ENCODE results near the gene PMM2.

PMM2 gene

GRCh38 chr16:8889893-8890548, 92.4 kb downstream of the PMM2 start:
- H3K4ac ChIP-seq (ENCODE audit: low read length), result no peak overlapping the region
- H2BK120ac ChIP-seq (ENCODE audit: low read depth, low read length), result no peak overlapping the region
- no peak for DNase-seq (ENCODE audit: low spot score)
- no CpG with 5 or more reads among the region's 14 CpGs for WGBS, 2 donors (ENCODE audit: extremely low coverage in 2 of 2, insufficient read length in 2 of 2, insufficient replicate concordance in 1 of 2)
- no peaks in the 10 kb centered on the region for H3K27me3 ChIP-seq (ENCODE audit: control insufficient read depth in 3 of 3, insufficient read depth in 3 of 3, low read depth in 1 of 3, low read length in 3 of 3)
- H3K79me1 ChIP-seq (ENCODE audit: low read depth, low read length), result peaks cover 1% of the 10 kb centered on the region
- peaks cover 36 to 79% of the 10 kb centered on the region in 2 donors for H3K36me3 ChIP-seq (replicated peaks in 1 of 2; ENCODE audit: control insufficient read depth in 2 of 2, insufficient read depth in 2 of 2, low read length in 2 of 2)
- no peak overlapping the region for H3K9ac ChIP-seq (ENCODE audit: low read depth, low read length, poor library complexity)
- peaks cover 0 to 4% of the 10 kb centered on the region in 2 donors for H3K9me3 ChIP-seq (replicated peaks in 1 of 2; ENCODE audit: control insufficient read depth in 2 of 2, insufficient read depth in 1 of 2, low read depth in 1 of 2, low read length in 2 of 2)
- no peak overlapping the region for H3K4me3 ChIP-seq (ENCODE audit: low read length in 2 of 2)
- no peak overlapping the region for H2BK15ac ChIP-seq (ENCODE audit: low read length)
- no peak overlapping the region for H4K91ac ChIP-seq (ENCODE audit: low read depth, low read length, poor library complexity)
- H2BK5ac ChIP-seq (ENCODE audit: low read length), result no peak overlapping the region
- H3K14ac ChIP-seq (ENCODE audit: low read length), result no peak overlapping the region
- no peak overlapping the region for H2AK5ac ChIP-seq (ENCODE audit: low read depth, low read length)
- H4K8ac ChIP-seq (ENCODE audit: low read depth, low read length), result no peak overlapping the region
- H3K18ac ChIP-seq (ENCODE audit: low read length), result no peak overlapping the region
- H2BK12ac ChIP-seq (ENCODE audit: low read length), result no peak overlapping the region
- H2AFZ ChIP-seq (ENCODE audit: low read length), result no peak overlapping the region
- no peak overlapping the region for H3K27ac ChIP-seq (replicated peaks; ENCODE audit: low read length)
- H3K4me1 ChIP-seq (ENCODE audit: control insufficient read depth in 2 of 2, insufficient read depth in 1 of 2, low read depth in 1 of 2, low read length in 2 of 2), result peaks cover 8 to 17% of the 10 kb centered on the region in 2 donors
- H3K4me2 ChIP-seq (ENCODE audit: insufficient read depth, low read length, poor library complexity, severe bottlenecking), result no peak overlapping the region
- H3K23ac ChIP-seq (ENCODE audit: low read depth, low read length, poor library complexity), result peak overlapping the region; percentile 53

- no peak overlapping the region for H3K14ac ChIP-seq (ENCODE audit: low read length)
- H4K91ac ChIP-seq (ENCODE audit: low read depth, low read length, poor library complexity), result no peak overlapping the region
- no peak for DNase-seq (ENCODE audit: low spot score)
- H3K9me3 ChIP-seq (replicated peaks in 1 of 2; ENCODE audit: control insufficient read depth in 2 of 2, insufficient read depth in 1 of 2, low read depth in 1 of 2, low read length in 2 of 2), result peaks cover 0 to 3% of the 10 kb centered on the region in 2 donors
- no peaks in the 10 kb centered on the region for H3K79me1 ChIP-seq (ENCODE audit: low read depth, low read length)
- no peak overlapping the region for H3K4me2 ChIP-seq (ENCODE audit: insufficient read depth, low read length, poor library complexity, severe bottlenecking)
- H2BK5ac ChIP-seq (ENCODE audit: low read length), result no peak overlapping the region
- no peak overlapping the region for H3K23ac ChIP-seq (ENCODE audit: low read depth, low read length, poor library complexity)
- H3K9ac ChIP-seq (ENCODE audit: low read depth, low read length, poor library complexity), result no peak overlapping the region
- no peak overlapping the region for H3K18ac ChIP-seq (ENCODE audit: low read length)
- no peak overlapping the region for H2BK12ac ChIP-seq (ENCODE audit: low read length)
- no peak overlapping the region for H2BK120ac ChIP-seq (ENCODE audit: low read depth, low read length)
- H3K27me3 ChIP-seq (ENCODE audit: control insufficient read depth in 3 of 3, insufficient read depth in 3 of 3, low read depth in 1 of 3, low read length in 3 of 3), result no peaks in the 10 kb centered on the region
- H3K27ac ChIP-seq (replicated peaks; ENCODE audit: low read length), result no peak overlapping the region
- H2AK5ac ChIP-seq (ENCODE audit: low read depth, low read length), result no peak overlapping the region
- no peak overlapping the region for H4K8ac ChIP-seq (ENCODE audit: low read depth, low read length)
- H2BK15ac ChIP-seq (ENCODE audit: low read length), result no peak overlapping the region
- WGBS, 2 donors (ENCODE audit: extremely low coverage in 2 of 2, insufficient read length in 2 of 2, insufficient replicate concordance in 1 of 2), result no CpG with 5 or more reads among the region's 5 CpGs
- no peak overlapping the region for H3K4me3 ChIP-seq (ENCODE audit: low read length in 2 of 2)
- H3K4me1 ChIP-seq (ENCODE audit: control insufficient read depth in 2 of 2, insufficient read depth in 1 of 2, low read depth in 1 of 2, low read length in 2 of 2), result peaks cover 8 to 14% of the 10 kb centered on the region in 2 donors
- H3K4ac ChIP-seq (ENCODE audit: low read length), result no peak overlapping the region
- peaks cover 41 to 84% of the 10 kb centered on the region in 2 donors for H3K36me3 ChIP-seq (replicated peaks in 1 of 2; ENCODE audit: control insufficient read depth in 2 of 2, insufficient read depth in 2 of 2, low read length in 2 of 2)
- no peak overlapping the region for H2AFZ ChIP-seq (ENCODE audit: low read length)
These were observed 92.9 kb downstream of the PMM2 start for GRCh38 chr16:8890549-8890921.

- Histone ChIP-seq H3K18ac (ENCODE audit: low read length) (no peak overlapping the region), H2BK15ac (ENCODE audit: low read length) (no peak overlapping the region), H4K91ac (ENCODE audit: low read depth, low read length, poor library complexity) (no peak overlapping the region), H2BK120ac (ENCODE audit: low read depth, low read length) (no peak overlapping the region), H3K4ac (ENCODE audit: low read length) (no peak overlapping the region), H3K27me3 (ENCODE audit: control insufficient read depth in 3 of 3, insufficient read depth in 3 of 3, low read depth in 1 of 3, low read length in 3 of 3) (no peaks in the 10 kb centered on the region), H4K8ac (ENCODE audit: low read depth, low read length) (no peak overlapping the region), H2BK5ac (ENCODE audit: low read length) (no peak overlapping the region), H3K36me3 (replicated peaks in 1 of 2; ENCODE audit: control insufficient read depth in 2 of 2, insufficient read depth in 2 of 2, low read length in 2 of 2) (peaks cover 49 to 99% of the 10 kb centered on the region in 2 donors), H3K4me2 (ENCODE audit: insufficient read depth, low read length, poor library complexity, severe bottlenecking) (no peak overlapping the region), H3K9ac (ENCODE audit: low read depth, low read length, poor library complexity) (no peak overlapping the region), H2BK12ac (ENCODE audit: low read length) (no peak overlapping the region), H3K9me3 (replicated peaks in 1 of 2; ENCODE audit: control insufficient read depth in 2 of 2, insufficient read depth in 1 of 2, low read depth in 1 of 2, low read length in 2 of 2) (peaks cover 0 to 2% of the 10 kb centered on the region in 2 donors), H3K4me3 (ENCODE audit: low read length in 2 of 2) (peak overlapping the region in 1 of 2 donors; percentile 37), H3K4me1 (ENCODE audit: control insufficient read depth in 2 of 2, insufficient read depth in 1 of 2, low read depth in 1 of 2, low read length in 2 of 2) (peaks cover 6 to 8% of the 10 kb centered on the region in 2 donors), H3K14ac (ENCODE audit: low read length) (no peak overlapping the region), H2AK5ac (ENCODE audit: low read depth, low read length) (no peak overlapping the region), H3K27ac (replicated peaks; ENCODE audit: low read length) (peak overlapping the region; percentile 25), H3K23ac (ENCODE audit: low read depth, low read length, poor library complexity) (peak overlapping the region; percentile 51), H2AFZ (ENCODE audit: low read length) (no peak overlapping the region), H3K79me1 (ENCODE audit: low read depth, low read length) (no peaks in the 10 kb centered on the region)
- no peak for DNase-seq (ENCODE audit: low spot score)
- WGBS, 2 donors (ENCODE audit: extremely low coverage in 2 of 2, insufficient read length in 2 of 2, insufficient replicate concordance in 1 of 2), result no CpG with 5 or more reads among the region's 16 CpGs
These were observed 94.5 kb downstream of the PMM2 start for GRCh38 chr16:8892101-8892575.

GRCh38 chr16:8893426-8893825, 95.8 kb downstream of the PMM2 start:
- DNase-seq (ENCODE audit: low spot score), result no peak
- H3K23ac ChIP-seq (ENCODE audit: low read depth, low read length, poor library complexity), result no peak overlapping the region

More at GRCh38 chr16:8893426-8893825, 95.8 kb downstream of the PMM2 start:
- Histone ChIP-seq H3K4me1 (ENCODE audit: control insufficient read depth in 2 of 2, insufficient read depth in 1 of 2, low read depth in 1 of 2, low read length in 2 of 2) (peaks cover 6 to 8% of the 10 kb centered on the region in 2 donors), H2AFZ (ENCODE audit: low read length) (no peak overlapping the region), H3K79me1 (ENCODE audit: low read depth, low read length) (no peaks in the 10 kb centered on the region), H3K27ac (replicated peaks; ENCODE audit: low read length) (no peak overlapping the region), H3K4ac (ENCODE audit: low read length) (no peak overlapping the region), H2BK5ac (ENCODE audit: low read length) (no peak overlapping the region), H3K14ac (ENCODE audit: low read length) (no peak overlapping the region), H4K8ac (ENCODE audit: low read depth, low read length) (no peak overlapping the region), H3K9me3 (replicated peaks in 1 of 2; ENCODE audit: control insufficient read depth in 2 of 2, insufficient read depth in 1 of 2, low read depth in 1 of 2, low read length in 2 of 2) (no peaks in the 10 kb centered on the region), H3K36me3 (replicated peaks in 1 of 2; ENCODE audit: control insufficient read depth in 2 of 2, insufficient read depth in 2 of 2, low read length in 2 of 2) (peaks cover 49 to 99% of the 10 kb centered on the region in 2 donors), H3K18ac (ENCODE audit: low read length) (no peak overlapping the region), H2BK15ac (ENCODE audit: low read length) (no peak overlapping the region), H2BK12ac (ENCODE audit: low read length) (no peak overlapping the region), H3K4me3 (ENCODE audit: low read length in 2 of 2) (no peak overlapping the region), H3K27me3 (ENCODE audit: control insufficient read depth in 3 of 3, insufficient read depth in 3 of 3, low read depth in 1 of 3, low read length in 3 of 3) (no peaks in the 10 kb centered on the region), H4K91ac (ENCODE audit: low read depth, low read length, poor library complexity) (no peak overlapping the region), H2BK120ac (ENCODE audit: low read depth, low read length) (no peak overlapping the region), H3K4me2 (ENCODE audit: insufficient read depth, low read length, poor library complexity, severe bottlenecking) (no peak overlapping the region), H3K9ac (ENCODE audit: low read depth, low read length, poor library complexity) (no peak overlapping the region), H2AK5ac (ENCODE audit: low read depth, low read length) (no peak overlapping the region)
- no CpG with 5 or more reads among the region's 9 CpGs for WGBS, 2 donors (ENCODE audit: extremely low coverage in 2 of 2, insufficient read length in 2 of 2, insufficient replicate concordance in 1 of 2)
